Measurements from ENCODE around the gene ADARB2. TPM values are rescaled to one million over a fixed set of nuclear protein-coding genes. Genes with fewer than 3 reads are reported as not detected.

ADARB2 gene
- total and polyA plus RNA-seq, 4 donors, result 0.55 to 0.70 (median 0.59) TPM; not detected in 1

- peaks cover 0 to 4% (median 0%) of the 10 kb centered on the region in 4 donors for H3K9me3 ChIP-seq (ENCODE audit: control insufficient read depth in 4 of 4, low read length in 3 of 4)
- no peak overlapping the region for H3K4me3 ChIP-seq (ENCODE audit: low read depth in 1 of 3, low read length in 3 of 3)
- no peak overlapping the region for H3K9ac ChIP-seq (ENCODE audit: low read depth in 1 of 2, low read length in 2 of 2)
- 87% methylated on average over 1 of the region's 1 CpG for WGBS
- DNase-seq (ENCODE audit: low spot score), result no peak
- no peak overlapping the region for H3K27ac ChIP-seq (ENCODE audit: low read depth in 1 of 2, low read length in 2 of 2)
- no peaks in the 10 kb centered on the region for H3K36me3 ChIP-seq (ENCODE audit: control insufficient read depth in 4 of 4, insufficient read depth in 3 of 4, low read depth in 1 of 4, low read length in 3 of 4)
- TF ChIP-seq SP1 (IDR thresholded peaks at IDR 0.05), result no peak
- H3K4me1 ChIP-seq (ENCODE audit: control insufficient read depth in 4 of 4, insufficient read depth in 4 of 4, low read length in 3 of 4), result no peaks in the 10 kb centered on the region
- H3K27me3 ChIP-seq (ENCODE audit: control insufficient read depth in 4 of 4, insufficient read depth in 4 of 4, low read length in 3 of 4), result no peaks in the 10 kb centered on the region
These were observed 139.8 kb downstream of the ADARB2 start for GRCh38 chr10:1597370-1598146.

- 79% methylated on average over 18 of the region's 18 CpGs for WGBS
- Histone ChIP-seq H3K36me3 (ENCODE audit: control insufficient read depth in 4 of 4, insufficient read depth in 3 of 4, low read depth in 1 of 4, low read length in 3 of 4) (no peaks in the 10 kb centered on the region), H3K9me3 (ENCODE audit: control insufficient read depth in 4 of 4, low read length in 3 of 4) (peaks cover 0 to 4% (median 0%) of the 10 kb centered on the region in 4 donors), H3K9ac (ENCODE audit: low read depth in 1 of 2, low read length in 2 of 2) (no peak overlapping the region), H3K27ac (ENCODE audit: low read depth in 1 of 2, low read length in 2 of 2) (no peak overlapping the region), H3K27me3 (ENCODE audit: control insufficient read depth in 4 of 4, insufficient read depth in 4 of 4, low read length in 3 of 4) (no peaks in the 10 kb centered on the region), H3K4me3 (ENCODE audit: low read depth in 1 of 3, low read length in 3 of 3) (no peak overlapping the region), H3K4me1 (ENCODE audit: control insufficient read depth in 4 of 4, insufficient read depth in 4 of 4, low read length in 3 of 4) (no peaks in the 10 kb centered on the region)
- no peak for TF ChIP-seq CTCF (IDR thresholded peaks at IDR 0.05; ENCODE audit: low read depth, low read length, missing input control)
- no peak for TF ChIP-seq FOXA2 (IDR thresholded peaks at IDR 0.05)
- no peak for TF ChIP-seq SP1 (IDR thresholded peaks at IDR 0.05)
- no peak for TF ChIP-seq EGR1 (IDR thresholded peaks at IDR 0.05; ENCODE audit: low read depth in 2 of 2)
- TF ChIP-seq REST (IDR thresholded peaks at IDR 0.05), result no peak
- TF ChIP-seq GABPA (IDR thresholded peaks at IDR 0.05 in 1 of 2, conservative IDR thresholded peaks at IDR 0.05 in 1 of 2), result no peak
- TF ChIP-seq JUND (IDR thresholded peaks at IDR 0.05), result no peak
- no peak for TF ChIP-seq TAF1 (conservative IDR thresholded peaks at IDR 0.05)
- no peak for TF ChIP-seq ATF3 (IDR thresholded peaks at IDR 0.05)
- TF ChIP-seq YY1 (IDR thresholded peaks at IDR 0.05), result no peak
- no peak for TF ChIP-seq HNF4G (IDR thresholded peaks at IDR 0.05)
- no peak for TF ChIP-seq RXRA (IDR thresholded peaks at IDR 0.05)
- no peak for TF ChIP-seq NR2F2 (IDR thresholded peaks at IDR 0.05)
- DNase-seq (ENCODE audit: low spot score), result peak; percentile 19
These were observed 140.7 kb downstream of the ADARB2 start for GRCh38 chr10:1596482-1597099.
